ENCODE measurements around the gene DOK3. TPM values are rescaled to one million over a fixed set of nuclear protein-coding genes. Genes with fewer than 3 reads are reported as not detected.

The DOK3 gene
- total RNA-seq, 1 experiment from 2014 or later, result 16.4 TPM

- no peak overlapping the region for H4K91ac ChIP-seq (ENCODE audit: insufficient read length, low read depth, low read length)
- DNase-seq, result no peak
- H2BK15ac ChIP-seq (ENCODE audit: low read depth, low read length), result no peak overlapping the region
- Mint-ChIP-seq H3K9me3 (no peaks in the 10 kb centered on the region), H3K27ac (peak overlapping the region; percentile 61 to 97 (median 74); a peak in 5 of 7 replicates), H3K4me1 (peaks cover 24 to 33% of the 10 kb centered on the region in 2 experiments), H3K4me3 (peak overlapping the region in 1 of 2 experiments; percentile 36; a peak in 2 of 5 replicates), H3K27me3 (ENCODE audit: low read depth) (no peaks in the 10 kb centered on the region; the same call in 1 of the 2 replicates), H3K36me3 (ENCODE audit: insufficient read depth in 1 of 3, low read depth in 3 of 3) (peaks cover 13 to 39% (median 34%) of the 10 kb centered on the region in 3 experiments)
- no peak overlapping the region for H2BK20ac ChIP-seq (ENCODE audit: low read depth, low read length, poor library complexity, severe bottlenecking)
- no peak overlapping the region for H2AK5ac ChIP-seq (ENCODE audit: insufficient read length, low read length)
- no CpG with 5 or more reads among the region's 18 CpGs for WGBS (ENCODE audit: extremely low coverage, insufficient read length, low lambda C conversion rate)
- no peak overlapping the region for H4K5ac ChIP-seq (ENCODE audit: insufficient read length, low read depth, low read length)
- H2BK120ac ChIP-seq (ENCODE audit: low read depth, low read length, poor library complexity, severe bottlenecking), result no peak overlapping the region
- H3T11ph ChIP-seq (ENCODE audit: low read length), result no peak overlapping the region
- no peak overlapping the region for H4K8ac ChIP-seq (replicated peaks; ENCODE audit: insufficient read length, low read depth, low read length)
- H3K4ac ChIP-seq (ENCODE audit: low read depth, low read length), result no peak overlapping the region
- no peak overlapping the region for H3K14ac ChIP-seq (ENCODE audit: insufficient read depth, low read length)
- no peak overlapping the region for H3K9ac ChIP-seq (ENCODE audit: extremely low read depth, insufficient read length, low read length)
- H2BK12ac ChIP-seq (ENCODE audit: insufficient read length, low read depth, low read length), result no peak overlapping the region
- H3K23ac ChIP-seq (ENCODE audit: insufficient read length, low read depth, low read length), result no peak overlapping the region
- no peaks in the 10 kb centered on the region for H4K20me1 ChIP-seq (ENCODE audit: control insufficient read depth, insufficient read depth, insufficient read length)
- no peak for TF ChIP-seq CTCF (conservative IDR thresholded peaks at IDR 0.05)
- H3K4me1 ChIP-seq (ENCODE audit: insufficient read depth, low read length), result peaks cover 9% of the 10 kb centered on the region; the same call in 1 of the 2 replicates
- H3K27me3 ChIP-seq (ENCODE audit: insufficient read depth, low read length), result no peaks in the 10 kb centered on the region
- no peaks in the 10 kb centered on the region for H3K79me2 ChIP-seq (ENCODE audit: insufficient read depth, low read length)
- no peak overlapping the region for H2AFZ ChIP-seq (ENCODE audit: low read length)
- no peaks in the 10 kb centered on the region for H3K79me1 ChIP-seq (ENCODE audit: insufficient read depth, low read depth, low read length, poor library complexity, severe bottlenecking)
- H3K27ac ChIP-seq (ENCODE audit: insufficient read length, low read depth, low read length), result no peak overlapping the region
- H3K23me2 ChIP-seq (ENCODE audit: insufficient read length, low read depth, low read length, poor library complexity, severe bottlenecking), result no peaks in the 10 kb centered on the region
- H2BK5ac ChIP-seq (ENCODE audit: insufficient read length, low read length), result no peak overlapping the region
- H3K56ac ChIP-seq (ENCODE audit: insufficient read length, low read depth, low read length), result no peak overlapping the region
- H3K4me2 ChIP-seq (ENCODE audit: insufficient read depth, insufficient read length, low read length), result no peak overlapping the region
- no peaks in the 10 kb centered on the region for H3K9me3 ChIP-seq (ENCODE audit: control insufficient read depth, low read depth, low read length)
- no peak overlapping the region for H3K18ac ChIP-seq (ENCODE audit: insufficient read length, low read depth, low read length)
Measured at GRCh38 chr5:177478711-177479646, 30.6 kb downstream of the DOK3 start.
